Measurements from ENCODE around the gene HGF.

GRCh38 chr7:81776948-81777630, 7.2 kb upstream of the HGF start:
- TF ChIP-seq CTCF (IDR thresholded peaks at IDR 0.05 in 4 of 5, conservative IDR thresholded peaks at IDR 0.05 in 1 of 5) (no peak), POLR2A (IDR thresholded peaks at IDR 0.05) (no peak)

Data from gastrocnemius medialis (tissue), 4 donors.